ENCODE results near the gene ENPP1. TPM values are rescaled to one million over a fixed set of nuclear protein-coding genes. Genes with fewer than 3 reads are reported as not detected.

ENPP1 gene
- total RNA-seq, 4 donors from 2014 or later = 4.1 to 7.6 (median 5.3) TPM

DNA sequence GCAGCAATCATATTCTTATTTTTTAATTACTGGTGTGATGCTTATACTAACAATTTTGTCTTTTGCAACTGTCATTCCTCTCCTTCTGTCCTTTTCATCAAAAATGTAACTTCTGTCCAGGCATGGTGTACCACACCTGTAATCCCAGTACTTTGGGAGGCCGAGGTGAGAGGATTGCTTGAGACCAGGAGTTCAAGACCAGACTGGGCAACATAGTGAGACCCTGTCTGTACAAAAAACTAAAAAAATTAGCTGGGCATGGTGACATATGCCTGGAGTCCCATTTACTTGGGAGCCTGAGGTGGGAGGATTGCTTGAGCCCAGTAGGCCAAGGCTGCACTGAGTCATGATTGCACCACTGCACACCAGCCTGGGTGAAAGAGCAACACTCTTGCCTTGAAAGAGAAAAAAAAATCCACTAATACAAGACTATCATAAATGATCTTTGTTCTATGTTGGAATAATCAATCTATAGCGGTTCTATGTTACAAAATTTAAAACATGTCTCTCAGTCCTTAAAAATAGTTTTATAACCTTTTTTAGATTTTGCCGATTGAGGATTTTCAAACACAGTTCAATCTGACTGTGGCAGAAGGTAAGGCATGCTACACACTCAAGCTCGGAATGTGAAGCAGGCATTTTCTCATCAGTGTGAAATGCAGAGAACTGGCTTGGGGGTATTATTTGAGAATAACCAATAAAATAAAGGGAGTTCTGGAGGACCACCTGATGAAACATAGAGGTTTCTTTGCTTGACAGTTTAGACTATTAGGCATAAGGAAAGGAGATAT, 70.4 kb downstream of the ENPP1 start:
- TF ChIP-seq POLR2A (IDR thresholded peaks at IDR 0.05) (no peak), CTCF (IDR thresholded peaks at IDR 0.05) (no peak)
- H3K4me3 ChIP-seq (ENCODE audit: low read depth, poor library complexity, severe bottlenecking) = no peak overlapping the region
- intact Hi-C loops (cut with DNase I; ENCODE audit: low total_unique reads) = no loop called here
- 93% methylated on average over 4 of the region's 4 CpGs for WGBS, 2 donors
- no peak for DNase-seq (ENCODE audit: low spot score in 2 of 2)

DNA sequence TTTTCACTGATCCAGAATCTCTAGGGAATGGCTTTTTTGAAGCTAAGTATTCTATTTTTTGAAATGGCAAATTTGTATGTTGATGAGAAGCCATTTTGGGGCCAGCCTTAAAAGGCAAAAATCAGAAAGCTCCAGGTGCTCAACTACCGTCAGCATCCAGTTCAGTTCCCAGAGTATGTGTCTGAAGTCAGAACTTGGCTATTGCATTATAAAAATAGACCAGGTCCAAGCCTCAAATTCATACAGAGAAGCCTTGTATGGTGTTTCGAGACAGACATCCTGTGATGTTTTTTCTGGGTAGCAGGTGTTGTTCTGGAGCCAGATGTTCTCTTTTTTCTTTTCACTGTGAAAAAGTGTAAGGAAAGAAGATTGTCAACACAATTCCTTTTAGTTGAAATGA, 75.2 kb downstream of the ENPP1 start:
- no peak for DNase-seq (ENCODE audit: low spot score in 2 of 2)
- TF ChIP-seq CTCF (IDR thresholded peaks at IDR 0.05) = no peak
- no peak for TF ChIP-seq POLR2A (IDR thresholded peaks at IDR 0.05)
- intact Hi-C loops (cut with DNase I; ENCODE audit: low total_unique reads) = no loop called here
- H3K4me3 ChIP-seq (ENCODE audit: low read depth, poor library complexity, severe bottlenecking) = no peak overlapping the region
- 64 to 79% methylated on average over 2 of the region's 2 CpGs for WGBS, 2 donors

GRCh38 chr6:131885237-131885636, 77.4 kb downstream of the ENPP1 start:
- intact Hi-C loops (cut with DNase I; ENCODE audit: low total_unique reads) = no loop called here
- no peak overlapping the region for H3K4me3 ChIP-seq (ENCODE audit: low read depth, poor library complexity, severe bottlenecking)
- DNase-seq (ENCODE audit: low spot score in 2 of 2) = no peak
- no peak for TF ChIP-seq CTCF (IDR thresholded peaks at IDR 0.05)
- TF ChIP-seq POLR2A (IDR thresholded peaks at IDR 0.05) = no peak
- WGBS, 2 donors = 65 to 73% methylated on average over 1 of the region's 1 CpG

DNA sequence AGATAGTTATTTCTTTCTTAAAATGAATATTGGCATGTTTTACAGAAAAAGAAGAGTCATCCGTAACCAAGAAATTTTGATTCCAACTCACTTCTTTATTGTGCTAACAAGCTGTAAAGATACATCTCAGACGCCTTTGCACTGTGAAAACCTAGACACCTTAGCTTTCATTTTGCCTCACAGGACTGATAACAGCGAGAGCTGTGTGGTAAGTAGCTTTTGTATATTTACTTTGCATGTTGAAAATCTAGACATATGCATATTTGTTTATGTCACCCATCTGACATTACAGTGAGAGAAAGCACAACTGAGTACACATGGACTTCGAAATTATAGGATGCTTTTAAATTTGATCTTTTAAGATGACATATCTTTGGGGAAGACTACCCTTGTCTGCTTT, 78.7 kb downstream of the ENPP1 start:
- WGBS, 2 donors = 92% methylated on average over 4 of the region's 4 CpGs
- intact Hi-C loops (cut with DNase I; ENCODE audit: low total_unique reads) = no loop called here
- no peak overlapping the region for H3K4me3 ChIP-seq (ENCODE audit: low read depth, poor library complexity, severe bottlenecking)
- TF ChIP-seq CTCF (IDR thresholded peaks at IDR 0.05) (no peak), POLR2A (IDR thresholded peaks at IDR 0.05) (no peak)
- no peak for DNase-seq (ENCODE audit: low spot score in 2 of 2)

- intact Hi-C loops (cut with DNase I; ENCODE audit: low total_unique reads) = no loop called here
- TF ChIP-seq CTCF (IDR thresholded peaks at IDR 0.05) (no peak), POLR2A (IDR thresholded peaks at IDR 0.05) (no peak)
- 84 to 92% methylated on average over 3 of the region's 3 CpGs for WGBS, 2 donors
- H3K4me3 ChIP-seq (ENCODE audit: low read depth, poor library complexity, severe bottlenecking) = no peak overlapping the region
- no peak for DNase-seq (ENCODE audit: low spot score in 2 of 2)
Observed at GRCh38 chr6:131890091-131890490, 82.3 kb downstream of the ENPP1 start.

DNA sequence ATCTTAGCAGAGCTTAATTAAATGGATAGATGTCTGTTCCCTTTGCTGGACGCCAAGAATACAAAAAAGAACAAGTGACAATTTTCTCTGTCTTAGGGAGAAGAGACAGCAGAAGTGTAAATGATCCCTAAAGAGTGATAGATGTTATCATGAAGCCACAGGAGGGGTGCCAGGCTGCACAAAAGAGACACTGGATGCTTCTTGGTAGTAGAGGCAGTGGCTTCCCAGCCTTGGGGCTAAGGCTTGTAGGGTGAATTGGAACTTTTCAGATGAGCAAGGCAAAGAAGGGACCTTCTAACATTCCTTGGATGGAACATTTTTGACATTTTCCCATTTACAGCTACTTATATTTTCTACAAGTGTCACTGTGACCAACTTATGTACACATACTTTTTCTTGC, 85.4 kb downstream of the ENPP1 start:
- intact Hi-C loops (cut with DNase I; ENCODE audit: low total_unique reads) = no loop called here
- H3K4me3 ChIP-seq (ENCODE audit: low read depth, poor library complexity, severe bottlenecking) = no peak overlapping the region
- WGBS, 2 donors = 77 to 81% methylated on average over 1 of the region's 1 CpG
- TF ChIP-seq POLR2A (IDR thresholded peaks at IDR 0.05) = no peak
- TF ChIP-seq CTCF (IDR thresholded peaks at IDR 0.05) = no peak
- DNase-seq (ENCODE audit: low spot score in 2 of 2) = no peak

Measured in lower leg skin (tissue), 4 donors.